OCI-LY7 (cell line): ENCODE measurements around the gene WWOX. TPM values are rescaled to one million over a fixed set of nuclear protein-coding genes. Genes with fewer than 3 reads are reported as not detected.

Experiments used
- BruUV-seq: library from RNA; stranded (reverse); fragments of 400-500 nt; replicated peaks from 2 replicates; lab custom pipeline; 2021; lab: Mats Ljungman, UMichigan
- CTCF ChIA-PET: fragments of 300-600 bp; sonication (Branson Sonifier 250); formaldehyde crosslinking; loops from one replicate; lab custom pipeline; 2022; ENCODE audit warnings: antibody characterized with exemption; ENCODE audit not compliant: unreplicated experiment; lab: Charles Lee
- POLR2A ChIA-PET: fragments of 300-600 bp; sonication (Branson Sonifier 250); formaldehyde crosslinking; loops from one replicate; lab custom pipeline; 2022; ENCODE audit warnings: antibody characterized with exemption; lab: Charles Lee
- DNase-seq: peaks from one replicate; pipeline ENCODE4 v3.0.0-alpha.2; 2015; ENCODE audit warnings: low spot score
- H2AFZ ChIP-seq: fragments of 200-600 bp; sonication (generic), shearing (Covaris generic); 2 replicates; pipeline ENCODE4 v1.6.1; 2014; ENCODE audit warnings: mild to moderate bottlenecking, antibody characterized with exemption, low read length, moderate library complexity
- H3K27ac ChIP-seq: fragments of 200-600 bp; sonication (generic); 2 replicates; pipeline ENCODE4 v1.5.1; 2014; ENCODE audit warnings: mixed run types, low read depth, mild to moderate bottlenecking, moderate library complexity, low read length, inconsistent platforms; ENCODE audit not compliant: poor library complexity, severe bottlenecking
- H3K36me3 ChIP-seq: fragments of 200-600 bp; sonication (generic); 2 replicates; pipeline ENCODE4 v1.6.1; 2014; ENCODE audit warnings: mild to moderate bottlenecking, antibody characterized with exemption, low read length, moderate library complexity, mixed read lengths; ENCODE audit not compliant: insufficient read depth
- H3K4me1 ChIP-seq: fragments of 200-600 bp; sonication (generic); 2 replicates; pipeline ENCODE4 v1.5.1; 2014; ENCODE audit warnings: mild to moderate bottlenecking, low read length; ENCODE audit not compliant: insufficient read depth, poor library complexity, severe bottlenecking
- H3K4me2 ChIP-seq: fragments of 200-600 bp; sonication (generic); 2 replicates; pipeline ENCODE4 v1.6.1; 2014; ENCODE audit warnings: mild to moderate bottlenecking, low read length
- H3K4me3 ChIP-seq: fragments of 200-600 bp; sonication (generic); 2 replicates; pipeline ENCODE4 v1.5.1; 2014; ENCODE audit warnings: mild to moderate bottlenecking, low read depth, low read length; ENCODE audit not compliant: poor library complexity, severe bottlenecking
- H3K79me2 ChIP-seq: fragments of 200-600 bp; sonication (generic); 2 replicates; pipeline ENCODE4 v1.6.1; 2016; ENCODE audit warnings: low read depth, mild to moderate bottlenecking, low read length, moderate library complexity, mixed read lengths; ENCODE audit not compliant: insufficient read depth
- H3K9me2 ChIP-seq: fragments of 200-600 bp; sonication (generic); 2 replicates; pipeline ENCODE4 v1.6.1; 2016; ENCODE audit warnings: mild to moderate bottlenecking, low read length, mixed read lengths; ENCODE audit not compliant: insufficient read depth
- H3K9me3 ChIP-seq: fragments of 200-600 bp; sonication (generic); 2 replicates; pipeline ENCODE4 v1.6.1; 2014; ENCODE audit warnings: mild to moderate bottlenecking, mixed run types, low read length, mixed read lengths
- H4K20me1 ChIP-seq: fragments of 200-600 bp; sonication (generic); 2 replicates; pipeline ENCODE4 v1.6.1; 2014; ENCODE audit warnings: mild to moderate bottlenecking, antibody characterized with exemption, low read length, moderate library complexity, mixed read lengths; ENCODE audit not compliant: insufficient read depth
- CTCF ChIP-seq: fragments of 200-600 bp; sonication (generic); conservative IDR thresholded peaks from 2 replicates; pipeline ENCODE4 v1.5.1; 2014; ENCODE audit warnings: mild to moderate bottlenecking, antibody characterized with exemption, low read length, moderate library complexity, mixed read lengths
- EZH2phosphoT487 ChIP-seq: fragments of 200-600 bp; sonication (generic); IDR thresholded peaks from 2 replicates; pipeline ENCODE4 v1.6.1; 2018; ENCODE audit warnings: low read depth, borderline replicate concordance, mild to moderate bottlenecking, mixed run types, antibody characterized with exemption, low read length, moderate library complexity, mixed read lengths
- intact Hi-C: fragments of 100-400 bp; cut with micrococcal nuclease; formaldehyde crosslinking; loops from one replicate; pipeline ENCODE4 v1.10.0; 2022; ENCODE audit not compliant: unreplicated experiment
- total RNA-seq, 2 experiments: library from RNA; depleted of rRNA in 1 of 2; stranded (reverse); fragments of >200 nt in 1 of 2; shearing (Covaris generic) in 1 of 2; gene quantifications; 2 replicates each; pipeline ENCODE4 v1.2.3, GENCODE V29; 2014 to 2022

The WWOX gene
- total RNA-seq, 2 experiments from 2014 or later = 40.2 to 47.6 TPM

- H2AFZ ChIP-seq = no peak overlapping the region
- no peaks in the 10 kb centered on the region for H3K9me2 ChIP-seq
- no peaks in the 10 kb centered on the region for H3K79me2 ChIP-seq
- BruUV-seq = no TSS peak
- ChIA-PET CTCF (no interaction called here), POLR2A (interaction anchor here (1.0 kb wide), 1 partner anchor 12 kb away, joined by 3 read pairs; no protein-coding TSS in a partner anchor)
- no peak overlapping the region for H3K27ac ChIP-seq
- H3K4me1 ChIP-seq = no peaks in the 10 kb centered on the region
- no peak for DNase-seq
- no peak overlapping the region for H3K4me2 ChIP-seq
- H3K9me3 ChIP-seq = no peaks in the 10 kb centered on the region
- TF ChIP-seq CTCF = no peak
- no peak for TF ChIP-seq EZH2phosphoT487
- H3K36me3 ChIP-seq = no peaks in the 10 kb centered on the region
- intact Hi-C loops = no loop called here
- no peaks in the 10 kb centered on the region for H4K20me1 ChIP-seq
- H3K4me3 ChIP-seq = no peak overlapping the region
Measured at GRCh38 chr16:78829280-78829679, 729.8 kb downstream of the WWOX start.

- no peaks in the 10 kb centered on the region for H3K4me1 ChIP-seq
- no peaks in the 10 kb centered on the region for H3K9me2 ChIP-seq
- CTCF ChIA-PET = no interaction called here
- H3K79me2 ChIP-seq = no peaks in the 10 kb centered on the region
- no TSS peak for BruUV-seq
- DNase-seq = no peak
- H3K36me3 ChIP-seq = no peaks in the 10 kb centered on the region
- POLR2A ChIA-PET = no interaction called here
- H3K4me2 ChIP-seq = no peak overlapping the region
- TF ChIP-seq EZH2phosphoT487 (no peak), CTCF (no peak)
- no peak overlapping the region for H2AFZ ChIP-seq
- intact Hi-C loops = no loop called here
- no peaks in the 10 kb centered on the region for H4K20me1 ChIP-seq
- H3K9me3 ChIP-seq = no peaks in the 10 kb centered on the region
- H3K4me3 ChIP-seq = no peak overlapping the region
- H3K27ac ChIP-seq = no peak overlapping the region
Measured at GRCh38 chr16:78830599-78830998, 731.1 kb downstream of the WWOX start.

GRCh38 chr16:78832100-78832499, 732.6 kb downstream of the WWOX start:
- H3K4me2 ChIP-seq = no peak overlapping the region
- no TSS peak for BruUV-seq
- intact Hi-C loops = no loop called here
- no peaks in the 10 kb centered on the region for H3K36me3 ChIP-seq
- H3K4me1 ChIP-seq = no peaks in the 10 kb centered on the region
- H4K20me1 ChIP-seq = no peaks in the 10 kb centered on the region
- no peak overlapping the region for H3K4me3 ChIP-seq
- ChIA-PET POLR2A (interaction anchor here (0.7 kb wide), 1 partner anchor 39 kb away, joined by 3 read pairs; no protein-coding TSS in a partner anchor), CTCF (no interaction called here)
- no peaks in the 10 kb centered on the region for H3K9me2 ChIP-seq
- no peak overlapping the region for H3K27ac ChIP-seq
- no peak for DNase-seq
- no peaks in the 10 kb centered on the region for H3K9me3 ChIP-seq
- TF ChIP-seq EZH2phosphoT487 (no peak), CTCF (no peak)
- H2AFZ ChIP-seq = no peak overlapping the region
- no peaks in the 10 kb centered on the region for H3K79me2 ChIP-seq
